Measurements from ENCODE around the gene ZNF207. TPM values are rescaled to one million over a fixed set of nuclear protein-coding genes. Genes with fewer than 3 reads are reported as not detected.
"Not testable (repeated sequence)": the region's sequence is repeated elsewhere in the genome, so short reads cannot be mapped to it uniquely, and the experiment has no call there.

The ZNF207 gene
- total RNA-seq, 2 experiments from 2014 or later = 189 to 201 TPM

DNA sequence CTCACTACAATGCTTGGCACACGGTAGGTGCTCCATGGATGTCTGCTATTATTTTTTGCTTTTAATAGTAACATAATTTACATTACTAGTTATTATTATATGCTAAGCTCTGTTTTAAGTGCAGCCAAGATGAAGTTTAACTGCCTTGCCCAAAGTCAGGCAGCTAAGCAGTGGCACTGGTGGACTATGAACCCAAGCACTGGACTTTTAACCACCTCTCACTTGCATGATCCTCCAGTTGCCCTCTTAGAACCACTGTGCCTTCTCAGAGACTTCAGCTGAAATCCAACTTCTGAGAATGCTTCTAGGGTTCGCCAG is 1.5 kb upstream of the ZNF207 start:
- ChIA-PET CTCF (interaction anchor here (0.9 to 1.2 kb wide), 2 partner anchors 17 to 98 kb away, joined by 3 to 5 read pairs; no protein-coding TSS in a partner anchor), POLR2A (interaction anchor here (0.9 to 1.6 kb wide), 3 partner anchors 9 to 96 kb away, joined by 4 to 5 read pairs (median 4); partner anchors contain the start of gene PSMD11)
- no peak for DNase-seq
- Mint-ChIP-seq H3K36me3 (ENCODE audit: low read depth) (peaks cover 35% of the 10 kb centered on the region), H3K9me3 (no peaks in the 10 kb centered on the region), H3K27ac (no peak overlapping the region), H3K4me1 (ENCODE audit: low read depth) (peaks cover 18% of the 10 kb centered on the region), H3K4me3 (peak overlapping the region; percentile 98), H3K27me3 (no peaks in the 10 kb centered on the region)
- intact Hi-C loops (cut with micrococcal nuclease) = no loop called here
- TF ChIP-seq, protein P1, sequence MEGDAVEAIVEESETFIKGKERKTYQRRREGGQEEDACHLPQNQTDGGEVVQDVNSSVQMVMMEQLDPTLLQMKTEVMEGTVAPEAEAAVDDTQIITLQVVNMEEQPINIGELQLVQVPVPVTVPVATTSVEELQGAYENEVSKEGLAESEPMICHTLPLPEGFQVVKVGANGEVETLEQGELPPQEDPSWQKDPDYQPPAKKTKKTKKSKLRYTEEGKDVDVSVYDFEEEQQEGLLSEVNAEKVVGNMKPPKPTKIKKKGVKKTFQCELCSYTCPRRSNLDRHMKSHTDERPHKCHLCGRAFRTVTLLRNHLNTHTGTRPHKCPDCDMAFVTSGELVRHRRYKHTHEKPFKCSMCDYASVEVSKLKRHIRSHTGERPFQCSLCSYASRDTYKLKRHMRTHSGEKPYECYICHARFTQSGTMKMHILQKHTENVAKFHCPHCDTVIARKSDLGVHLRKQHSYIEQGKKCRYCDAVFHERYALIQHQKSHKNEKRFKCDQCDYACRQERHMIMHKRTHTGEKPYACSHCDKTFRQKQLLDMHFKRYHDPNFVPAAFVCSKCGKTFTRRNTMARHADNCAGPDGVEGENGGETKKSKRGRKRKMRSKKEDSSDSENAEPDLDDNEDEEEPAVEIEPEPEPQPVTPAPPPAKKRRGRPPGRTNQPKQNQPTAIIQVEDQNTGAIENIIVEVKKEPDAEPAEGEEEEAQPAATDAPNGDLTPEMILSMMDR (IDR thresholded peaks at IDR 0.05) = no peak
- no peak for ATAC-seq

DNA sequence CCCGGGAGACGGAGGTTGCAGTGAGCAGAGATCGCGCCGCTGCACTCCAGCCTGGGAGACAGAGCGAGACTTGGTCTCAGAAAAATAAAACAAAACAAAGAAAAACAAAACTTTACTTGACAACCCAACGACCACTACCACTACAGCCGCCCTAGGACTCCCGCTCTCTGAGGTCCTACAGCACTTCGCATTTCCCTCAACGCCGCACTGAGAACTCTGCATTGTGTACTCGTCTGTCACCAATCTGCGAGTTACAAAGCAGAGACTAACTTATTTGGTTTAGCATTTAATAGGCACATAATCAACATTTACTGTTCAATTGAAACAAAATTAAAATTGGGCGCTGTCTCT is 479 bp upstream of the ZNF207 start:
- POLR2A ChIA-PET = interaction anchor here (0.6 to 1.0 kb wide), 2 partner anchors 10 to 22 kb away, joined by 3 to 5 read pairs; no protein-coding TSS in a partner anchor

DNA sequence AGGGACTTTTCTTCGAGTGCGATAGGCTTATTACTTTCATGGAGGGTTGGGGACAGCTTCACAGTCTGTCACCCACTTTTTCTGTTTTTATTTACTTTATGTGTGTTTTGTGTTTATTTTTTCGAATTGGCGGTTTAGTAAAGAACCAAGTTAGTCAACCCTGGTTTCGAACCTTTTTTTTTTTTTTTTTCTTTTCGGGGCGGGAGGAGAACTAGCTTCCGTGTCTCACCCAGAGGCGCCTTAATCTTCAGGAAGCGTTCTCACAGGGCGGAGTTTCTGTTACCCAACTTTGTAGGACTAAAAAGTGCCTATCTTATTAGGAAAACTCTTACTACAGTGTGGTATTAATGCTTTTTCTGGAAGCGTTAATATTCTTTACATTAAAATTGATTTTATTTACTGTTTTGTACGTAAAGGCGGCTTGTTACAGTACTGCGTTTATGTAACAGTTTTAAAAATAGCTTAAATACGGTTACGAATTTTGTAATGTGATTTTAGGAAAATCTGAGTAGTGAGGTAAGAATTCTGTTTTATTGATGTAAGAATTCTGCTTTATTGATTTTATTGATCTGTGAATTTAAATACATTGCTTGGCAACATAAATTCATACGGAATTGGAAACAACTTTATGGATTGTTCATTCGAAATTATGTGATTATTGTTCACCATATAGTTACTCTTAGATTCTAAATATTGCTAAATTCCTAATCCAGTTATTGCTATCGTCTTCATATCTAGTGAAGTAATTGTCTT is 885 bp downstream of the ZNF207 start:
- Mint-ChIP-seq H3K36me3 (ENCODE audit: low read depth) (peaks cover 57% of the 10 kb centered on the region), H3K27ac (peak overlapping the region; percentile 99), H3K9me3 (no peaks in the 10 kb centered on the region), H3K27me3 (no peaks in the 10 kb centered on the region), H3K4me3 (peak overlapping the region; percentile 98), H3K4me1 (ENCODE audit: low read depth) (peaks cover 39% of the 10 kb centered on the region)
- ChIA-PET POLR2A (interaction anchor here (0.7 to 2.9 kb wide), 7 partner anchors 8 to 37 kb away, joined by 3 to 18 read pairs (median 4); partner anchors contain the start of gene C17orf75), CTCF (interaction anchor here (0.6 to 1.7 kb wide), 4 partner anchors 10 to 111 kb away, joined by 3 to 5 read pairs (median 4); no protein-coding TSS in a partner anchor)
- intact Hi-C loops (cut with micrococcal nuclease) = no loop called here
- ATAC-seq (peak; percentile 22), DNase-seq (peak; percentile 50)
- TF ChIP-seq, protein P1 (IDR thresholded peaks at IDR 0.05) = no peak

More for the DNA sequence above, 479 bp upstream of the ZNF207 start:
- DNase-seq = no peak
- TF ChIP-seq, protein P1 (IDR thresholded peaks at IDR 0.05) = no peak
- intact Hi-C loops (cut with micrococcal nuclease) = no loop called here
- H3K27me3 Mint-ChIP-seq = no peaks in the 10 kb centered on the region
- H3K27ac Mint-ChIP-seq = peak overlapping the region; percentile 99
- H3K36me3 Mint-ChIP-seq (ENCODE audit: low read depth) = peaks cover 44% of the 10 kb centered on the region
- CTCF ChIA-PET = no interaction called here
- ATAC-seq = no peak
- peaks cover 26% of the 10 kb centered on the region for H3K4me1 Mint-ChIP-seq (ENCODE audit: low read depth)
- H3K4me3 Mint-ChIP-seq = peak overlapping the region; percentile 98
- no peaks in the 10 kb centered on the region for H3K9me3 Mint-ChIP-seq

DNA sequence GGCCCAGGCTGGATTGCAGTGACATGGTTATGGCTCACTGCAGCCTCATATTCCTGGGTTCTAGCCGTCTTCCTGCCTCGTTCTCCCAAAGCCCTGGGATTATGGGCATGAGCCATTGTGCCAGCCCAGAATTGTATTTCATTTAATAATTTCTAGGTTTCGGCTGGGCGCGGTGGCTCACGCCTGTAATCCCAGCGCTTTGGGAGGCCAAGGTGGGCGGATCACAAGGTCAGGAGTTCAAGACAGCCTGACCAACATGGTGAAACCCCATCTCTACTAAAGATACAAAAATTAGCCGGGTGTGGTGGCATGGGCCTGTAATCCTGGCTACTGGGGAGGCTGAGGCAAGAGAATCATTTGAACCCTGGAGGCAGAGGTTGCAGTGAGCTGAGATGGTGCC is 2.8 kb downstream of the ZNF207 start:
- H3K27me3 Mint-ChIP-seq; intact Hi-C loops (cut with micrococcal nuclease); CTCF ChIA-PET; DNase-seq; ATAC-seq; H3K27ac Mint-ChIP-seq; H3K9me3 Mint-ChIP-seq: not testable (repeated sequence)
- POLR2A ChIA-PET = interaction anchor here (1.5 to 2.9 kb wide), 2 partner anchors 11 to 14 kb away, joined by 3 to 18 read pairs; partner anchors contain the start of gene C17orf75
- H3K36me3 Mint-ChIP-seq (ENCODE audit: low read depth) = peaks cover 64% of the 10 kb centered on the region
- H3K4me3 Mint-ChIP-seq = peak overlapping the region; percentile 98
- H3K4me1 Mint-ChIP-seq (ENCODE audit: low read depth) = peaks cover 51% of the 10 kb centered on the region

DNA sequence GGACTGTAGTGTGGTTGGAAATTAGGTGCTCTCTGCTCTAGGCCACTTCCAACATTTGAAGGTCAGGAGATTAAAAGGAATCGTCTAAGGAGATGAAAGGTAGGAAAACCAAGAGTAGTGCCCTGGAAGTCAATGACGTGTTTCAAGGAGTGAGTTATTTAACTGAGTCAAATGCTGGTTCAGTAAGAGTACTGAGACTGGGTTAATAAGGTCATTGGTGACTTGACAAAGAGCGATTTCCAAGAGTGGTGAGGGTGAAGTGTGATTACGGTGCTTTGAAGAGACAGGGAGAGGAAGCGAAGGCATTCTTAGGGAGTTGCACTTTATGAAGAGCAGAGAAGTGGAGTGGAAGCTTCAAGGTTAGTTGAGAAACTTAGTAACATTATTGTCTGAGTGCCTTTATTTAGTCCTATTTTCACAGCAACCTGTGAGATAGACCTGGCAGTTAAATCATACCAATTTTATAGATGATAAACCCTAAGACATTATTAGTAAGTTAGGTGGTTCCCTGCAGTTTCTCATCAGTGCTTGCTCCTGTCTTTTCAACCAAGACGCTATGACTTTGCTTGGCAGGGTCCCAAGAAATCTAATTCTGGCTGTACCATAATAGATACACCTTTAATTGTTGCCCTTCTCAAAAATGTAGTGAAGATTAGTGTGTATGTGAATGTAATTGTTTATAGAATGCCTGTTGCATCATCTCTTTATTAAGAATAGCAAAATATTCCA is 5.9 kb downstream of the ZNF207 start:
- Mint-ChIP-seq H3K36me3 (ENCODE audit: low read depth) (peaks cover 64% of the 10 kb centered on the region), H3K27ac (peak overlapping the region; percentile 73), H3K4me1 (ENCODE audit: low read depth) (peaks cover 45% of the 10 kb centered on the region), H3K27me3 (no peaks in the 10 kb centered on the region), H3K4me3 (peak overlapping the region; percentile 39), H3K9me3 (no peaks in the 10 kb centered on the region)
- intact Hi-C loops (cut with micrococcal nuclease) = no loop called here
- POLR2A ChIA-PET = interaction anchor here (0.9 to 1.5 kb wide), 3 partner anchors 10 to 31 kb away, joined by 3 to 5 read pairs (median 3); no protein-coding TSS in a partner anchor
- DNase-seq (no peak), ATAC-seq (peak; percentile 29)
- CTCF ChIA-PET = no interaction called here
- TF ChIP-seq, protein P1 (IDR thresholded peaks at IDR 0.05) = no peak

All from activated CD8-positive, alpha-beta T cell treated with anti-CD3 and anti-CD28 coated beads for 36 hours (primary cell).